T follicular helper cell (primary cell): Measurements from ENCODE around the gene PTCH1.

Source experiments
- DNase-seq: peaks from one replicate; pipeline ENCODE4 v3.0.0-alpha.2; 2020; ENCODE audit warnings: low read depth

PTCH1 gene

DNA sequence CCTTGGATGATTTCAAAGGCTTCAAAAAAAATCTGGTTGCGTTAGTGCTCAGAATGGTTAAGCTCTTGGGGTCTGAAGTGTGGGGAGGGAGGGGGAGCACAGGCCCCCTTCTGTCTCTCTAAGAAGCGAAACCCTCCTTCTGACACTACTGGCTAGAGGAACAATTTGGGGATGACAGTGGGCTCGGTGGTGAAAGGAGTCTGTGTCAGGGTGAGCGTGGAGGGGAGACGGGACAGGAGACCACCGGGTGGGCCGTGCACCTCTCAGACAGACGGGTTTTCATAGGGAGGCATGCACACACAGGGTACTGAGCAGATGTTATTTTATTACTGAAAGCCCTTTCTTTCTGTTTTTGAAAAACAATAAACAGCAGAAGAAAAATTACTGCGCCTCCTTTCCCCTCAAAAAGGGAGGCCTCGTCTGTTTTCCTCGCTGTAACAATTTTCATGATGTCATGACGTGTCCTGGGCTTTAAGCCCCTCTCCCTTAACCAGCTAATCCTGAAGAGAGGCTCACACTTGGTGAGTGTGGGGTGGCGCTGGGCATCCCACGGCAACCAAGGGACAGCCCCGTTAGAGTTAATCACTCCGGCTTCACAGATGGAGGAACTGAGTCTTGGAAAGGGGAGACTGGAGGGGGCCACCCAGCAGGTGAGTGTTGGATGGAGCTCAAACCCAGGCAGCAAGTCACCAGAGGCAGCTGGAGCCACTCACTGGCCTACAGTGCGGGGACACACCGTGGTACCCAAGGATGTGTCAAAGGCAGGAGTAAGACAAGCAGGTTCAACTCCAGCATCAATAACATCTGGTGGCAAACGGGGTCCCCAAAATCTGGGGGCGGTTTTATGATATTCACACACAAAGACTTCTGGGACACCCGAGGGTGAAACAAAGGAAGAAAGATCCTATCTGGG lies 53.4 kb downstream of the PTCH1 start:
- no peak for DNase-seq

DNA sequence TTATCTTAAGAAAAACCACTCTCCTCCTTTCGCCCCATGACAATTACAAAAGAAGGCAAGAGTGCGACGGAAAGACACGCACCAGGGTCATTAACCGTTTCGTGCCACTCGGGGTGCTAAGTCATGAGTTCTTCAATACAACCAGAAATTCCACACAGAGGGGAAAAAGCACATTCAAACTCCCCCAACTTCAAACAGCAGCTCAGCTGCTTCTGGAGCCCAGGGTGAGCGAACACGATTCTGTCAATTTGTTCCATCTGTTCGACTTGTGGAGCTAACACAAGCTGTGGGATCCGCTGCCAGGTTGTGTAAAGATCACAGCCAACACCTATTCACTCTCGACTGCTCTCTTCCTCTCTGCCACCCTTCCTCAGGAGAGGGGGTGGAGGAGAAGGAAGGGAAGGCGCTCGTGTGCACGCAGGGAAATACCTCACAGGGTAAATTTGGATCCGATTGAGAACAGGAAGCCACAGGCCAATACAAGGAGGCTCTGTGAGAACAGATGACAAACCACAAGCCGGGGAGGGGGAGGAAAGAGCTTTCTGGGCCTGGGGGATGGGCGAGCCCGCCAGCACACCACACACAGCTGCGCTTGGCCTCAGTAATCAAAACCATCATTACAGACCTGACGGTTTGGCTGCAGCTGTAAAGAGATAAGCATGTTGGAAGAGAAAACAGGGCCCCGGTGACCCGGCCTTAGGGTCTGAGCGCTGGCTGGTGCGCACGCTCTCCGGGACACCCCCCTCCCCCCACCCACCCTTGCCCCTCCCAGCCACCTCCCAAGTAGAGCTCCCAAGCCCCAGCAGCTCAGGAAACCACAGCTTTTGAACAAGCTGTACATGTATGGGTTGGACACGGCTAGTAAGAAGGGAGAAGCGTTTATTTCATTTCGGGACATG lies 54.3 kb downstream of the PTCH1 start:
- peak; percentile 62 for DNase-seq

DNA sequence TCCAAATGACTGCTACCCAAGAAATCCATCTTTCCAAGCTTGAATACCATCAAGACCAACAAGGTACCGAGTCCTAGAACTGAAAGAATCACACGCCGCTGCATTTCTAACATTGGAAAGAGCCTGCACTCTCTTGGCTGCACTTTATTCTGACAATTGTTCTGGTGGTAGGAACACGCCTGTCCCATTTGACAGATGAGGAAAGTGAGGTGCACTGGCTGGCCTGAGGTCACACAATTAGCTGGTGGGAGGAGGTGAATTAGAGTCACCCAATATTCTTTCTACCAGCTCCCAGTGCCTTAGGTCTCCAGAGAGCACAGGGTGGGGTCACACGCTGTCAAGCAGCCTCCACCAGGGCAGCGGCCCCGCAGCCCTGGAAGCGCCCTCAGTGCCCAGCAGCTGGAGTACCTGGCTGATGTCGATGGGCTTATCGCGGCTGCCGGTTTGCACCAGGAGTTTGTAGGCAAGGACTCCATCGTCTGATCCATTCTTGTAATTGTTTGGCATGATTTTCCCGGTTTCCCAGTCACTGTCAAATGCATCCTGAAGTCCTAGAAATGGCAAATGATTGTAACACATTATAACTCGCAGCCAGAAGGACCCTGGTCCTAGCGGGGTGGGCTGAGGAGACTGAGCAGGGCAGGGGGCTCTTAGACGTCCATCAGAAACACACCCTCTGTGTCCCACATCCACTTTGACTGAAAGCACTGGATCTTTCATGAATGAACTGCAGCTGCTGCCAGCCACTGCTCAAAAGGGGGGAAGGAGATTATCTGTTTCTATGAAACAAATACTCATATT lies 55.1 kb downstream of the PTCH1 start:
- no peak for DNase-seq

DNA sequence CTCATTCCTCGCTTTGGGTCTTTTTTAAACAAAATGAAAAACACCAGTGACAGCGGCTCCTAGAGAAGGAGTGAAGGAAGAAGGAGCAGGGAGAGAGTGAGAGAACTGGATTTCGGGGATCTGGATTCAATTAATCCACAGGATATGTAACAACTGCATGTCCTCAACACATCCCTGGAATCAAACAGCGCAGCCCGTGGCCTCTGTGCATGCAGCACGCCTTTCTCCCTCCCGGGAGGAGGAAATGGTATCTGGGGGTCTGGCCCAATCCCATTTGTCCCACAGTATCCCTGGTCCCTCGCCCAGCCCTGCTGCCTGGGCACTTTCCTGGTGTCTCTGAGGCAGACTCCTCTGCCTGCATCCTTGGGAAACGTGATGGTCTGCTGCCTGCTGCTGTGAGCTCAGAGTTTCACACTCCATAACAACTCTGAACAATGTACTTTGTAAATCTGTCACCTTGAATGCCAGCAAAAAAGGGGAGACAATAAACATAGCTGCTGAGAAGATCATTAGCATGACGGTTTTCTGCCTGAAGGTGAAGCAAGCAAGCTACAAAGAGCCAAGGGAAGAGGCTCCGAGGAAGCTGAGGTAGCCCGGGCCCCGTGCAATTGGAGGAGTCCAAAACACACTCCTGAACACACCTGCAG lies 56.1 kb downstream of the PTCH1 start:
- DNase-seq, result no peak

DNA sequence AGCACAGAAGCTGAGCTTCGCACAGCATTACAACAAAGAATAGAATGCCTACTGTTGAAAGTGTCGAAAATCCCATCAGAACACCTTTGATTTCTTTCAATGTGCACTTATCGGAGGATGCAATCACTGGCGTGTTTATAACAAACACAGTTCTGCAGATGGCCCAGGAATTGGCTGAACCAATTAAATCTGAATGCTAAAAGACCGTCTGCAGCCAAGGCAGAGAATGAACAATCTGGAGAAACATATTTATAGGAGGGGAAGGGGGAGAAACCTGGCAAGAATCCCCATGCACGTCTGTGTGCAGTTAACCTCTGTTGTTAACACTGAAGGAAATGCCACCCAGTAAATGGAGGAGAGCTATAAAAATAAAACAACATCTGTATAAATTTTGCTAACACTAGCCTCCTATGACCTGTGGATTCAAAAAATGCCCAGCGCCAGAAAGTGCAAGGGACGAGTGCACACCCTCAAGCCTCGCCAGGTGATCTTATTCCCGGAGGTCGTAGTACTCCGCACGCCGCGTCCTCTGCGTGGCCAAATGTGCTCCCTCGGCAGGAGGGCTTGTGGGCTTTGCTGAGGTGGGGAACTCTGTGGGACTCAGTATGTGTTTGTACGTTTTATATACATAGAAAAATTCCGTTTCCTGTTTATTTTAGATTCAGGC lies 56.8 kb downstream of the PTCH1 start:
- no peak for DNase-seq

DNA sequence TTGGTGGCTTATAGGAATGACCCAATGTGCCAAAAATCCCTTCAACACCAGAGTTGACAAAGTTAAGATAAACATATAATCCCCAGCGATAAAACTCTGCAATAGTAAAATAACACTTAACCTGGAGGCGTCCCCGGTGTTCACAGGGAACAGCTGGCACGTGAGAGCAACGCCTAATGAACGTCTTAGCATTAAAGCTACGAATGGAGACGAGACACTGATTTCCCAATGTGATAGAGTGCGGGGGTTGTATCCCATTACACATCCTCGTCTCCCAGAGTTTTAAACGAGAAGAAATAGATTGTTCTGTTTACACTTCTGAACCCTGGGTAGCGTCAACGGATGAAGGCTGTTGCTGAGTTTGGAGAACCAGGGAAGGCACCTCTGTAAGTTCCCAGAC lies 57.6 kb downstream of the PTCH1 start:
- no peak for DNase-seq

DNA sequence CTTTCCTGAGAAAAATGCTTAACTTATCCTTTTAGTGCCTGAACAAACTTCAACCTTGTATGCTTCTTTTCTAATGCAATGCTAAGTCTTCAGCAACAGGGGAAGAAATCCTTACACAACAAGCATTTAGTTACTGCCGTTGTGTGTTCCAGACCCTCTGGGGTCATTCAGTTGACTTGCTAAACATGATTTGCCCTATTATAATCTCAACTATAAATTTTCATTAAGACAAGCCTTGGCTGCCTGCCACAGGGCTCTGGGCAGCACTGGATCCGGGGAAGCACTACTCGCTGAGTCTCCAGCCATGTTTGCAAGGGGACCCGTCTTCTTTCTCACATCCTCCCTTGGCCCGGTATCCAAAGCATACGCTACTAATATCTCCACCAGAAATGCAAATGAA lies 58.1 kb downstream of the PTCH1 start:
- DNase-seq, result no peak

DNA sequence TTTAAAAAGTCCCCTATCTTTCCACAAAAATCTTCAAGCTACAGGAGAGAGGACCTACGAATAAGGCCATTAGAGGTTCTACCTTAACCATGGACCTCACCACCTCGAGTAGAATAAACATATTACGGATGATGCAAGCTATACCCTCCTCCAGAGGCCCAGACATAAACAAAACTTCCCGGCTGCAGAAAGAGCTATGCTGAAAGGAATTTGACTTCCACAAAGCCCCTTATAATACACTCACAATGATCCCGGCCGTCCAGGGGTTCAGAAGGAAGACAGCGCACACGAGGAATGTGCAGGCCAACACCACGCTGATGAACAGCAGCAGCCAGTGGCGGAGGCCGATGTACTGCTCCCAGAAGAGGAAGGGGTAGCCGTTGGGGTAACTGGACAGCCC lies 59.0 kb downstream of the PTCH1 start:
- no peak for DNase-seq

DNA sequence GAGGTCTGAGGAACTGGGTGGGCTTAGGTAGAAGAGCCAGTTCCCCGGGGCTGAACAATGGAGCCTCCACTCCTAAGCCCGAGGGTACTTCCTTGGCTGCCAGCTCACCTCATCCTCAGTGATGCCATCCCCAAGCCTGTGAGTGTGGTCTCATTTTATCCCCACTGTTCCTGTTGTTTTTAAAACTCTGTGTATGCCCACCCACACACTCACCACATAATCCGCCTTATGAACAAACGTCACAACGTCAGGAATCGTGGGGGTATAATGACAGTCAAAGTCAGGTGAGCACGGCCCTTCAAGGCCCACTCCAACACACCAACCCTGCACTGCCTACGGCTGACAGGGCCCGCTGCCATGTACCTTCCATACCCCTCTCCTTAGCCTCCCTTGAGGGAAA lies 61.1 kb downstream of the PTCH1 start:
- DNase-seq, result no peak

DNA sequence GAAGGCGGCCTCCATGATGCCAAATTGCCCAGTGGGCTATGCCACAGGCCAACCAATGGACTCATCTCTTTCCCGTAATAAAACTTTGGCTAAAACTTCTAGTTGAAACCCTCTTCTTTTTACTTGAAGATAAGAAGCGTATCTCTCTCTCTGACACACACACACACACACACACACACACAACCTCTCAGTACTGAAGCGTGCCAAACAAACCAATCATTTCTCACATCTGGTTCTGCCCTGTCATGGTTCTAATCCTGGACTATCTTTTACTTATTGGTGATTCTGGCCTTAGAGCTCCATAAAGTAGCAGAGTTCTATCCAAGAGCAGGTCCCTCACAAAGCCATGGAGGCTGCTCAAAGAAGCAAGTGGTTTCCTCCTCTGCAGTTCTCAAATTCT lies 64.6 kb downstream of the PTCH1 start:
- DNase-seq, result no peak

DNA sequence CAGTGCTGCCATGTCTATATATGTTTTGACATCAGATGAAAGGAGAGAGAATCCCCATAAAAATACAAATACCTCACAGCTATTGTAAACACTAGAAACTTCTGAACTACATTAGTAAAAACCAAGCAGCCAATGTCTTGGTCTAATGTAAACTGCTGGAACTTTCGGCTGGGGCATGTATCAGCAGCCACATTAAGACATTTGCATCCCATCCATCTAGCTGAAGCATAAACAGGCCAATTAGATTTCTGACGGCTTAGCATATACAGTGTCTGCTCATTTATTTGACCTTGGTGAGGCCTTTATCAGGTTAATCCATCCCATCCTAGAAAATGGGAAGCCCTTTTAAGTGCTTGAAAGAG lies 65.7 kb downstream of the PTCH1 start:
- DNase-seq, result no peak

DNA sequence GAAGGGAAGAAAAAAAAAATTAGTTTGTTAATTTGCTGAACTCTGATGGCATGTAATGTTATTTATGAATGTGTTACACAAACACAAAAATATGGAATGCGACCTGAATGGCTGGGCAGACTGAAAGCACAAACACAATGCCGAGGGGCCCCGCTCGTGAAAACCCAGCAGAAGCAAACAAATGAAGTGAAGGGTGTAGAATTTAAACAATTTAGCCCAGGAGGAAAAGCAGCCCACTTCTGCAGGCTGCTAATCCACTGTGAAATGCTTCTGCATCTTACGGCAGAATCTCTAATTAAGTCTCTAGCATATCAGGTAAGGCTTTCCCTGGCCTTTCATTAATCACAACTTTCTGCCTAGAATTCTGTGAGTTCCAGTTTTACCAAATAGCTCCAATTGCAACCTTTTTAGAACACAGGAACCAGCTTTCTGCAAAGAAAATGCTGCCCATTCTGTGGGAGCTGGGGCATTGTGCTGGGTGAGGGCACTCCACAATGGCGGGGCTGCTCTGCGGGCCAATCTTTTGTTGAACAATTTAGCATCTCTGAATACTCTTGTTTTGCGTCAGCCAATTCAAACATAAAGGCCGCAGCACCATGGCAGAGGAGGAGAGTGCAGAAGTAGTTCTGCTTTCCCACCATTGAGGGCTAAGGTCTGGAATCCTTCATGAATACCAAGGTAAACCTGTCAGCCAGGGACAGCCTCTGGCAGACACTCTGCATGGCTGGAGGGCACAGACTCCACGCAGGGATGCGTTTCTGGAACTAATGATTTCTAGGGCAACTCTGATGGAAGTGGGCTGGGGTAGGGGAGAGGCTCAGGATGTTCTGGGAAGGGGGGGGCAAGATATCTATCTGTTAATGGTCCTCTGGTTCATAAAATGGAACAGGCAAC lies 66.4 kb downstream of the PTCH1 start:
- no peak for DNase-seq

DNA sequence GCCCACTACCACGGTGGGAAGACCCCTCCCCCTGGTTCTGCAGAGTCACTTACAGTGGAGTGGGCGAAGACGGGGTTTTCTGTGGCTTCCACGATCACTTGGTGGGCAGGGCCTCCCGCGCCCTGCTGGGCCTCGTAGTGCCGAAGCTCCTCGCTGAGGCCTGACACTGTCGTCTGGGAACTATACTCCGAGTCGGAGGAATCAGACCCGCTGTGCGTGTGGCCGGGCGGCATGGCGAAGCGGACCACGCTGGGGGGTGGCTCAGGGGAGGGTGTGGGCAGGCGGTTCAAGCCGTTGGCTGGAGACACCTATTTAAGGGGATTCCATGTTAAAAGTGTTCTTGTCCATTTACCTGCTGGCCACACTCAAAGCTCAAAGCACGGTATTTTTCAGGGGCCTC lies 67.8 kb downstream of the PTCH1 start:
- no peak for DNase-seq

DNA sequence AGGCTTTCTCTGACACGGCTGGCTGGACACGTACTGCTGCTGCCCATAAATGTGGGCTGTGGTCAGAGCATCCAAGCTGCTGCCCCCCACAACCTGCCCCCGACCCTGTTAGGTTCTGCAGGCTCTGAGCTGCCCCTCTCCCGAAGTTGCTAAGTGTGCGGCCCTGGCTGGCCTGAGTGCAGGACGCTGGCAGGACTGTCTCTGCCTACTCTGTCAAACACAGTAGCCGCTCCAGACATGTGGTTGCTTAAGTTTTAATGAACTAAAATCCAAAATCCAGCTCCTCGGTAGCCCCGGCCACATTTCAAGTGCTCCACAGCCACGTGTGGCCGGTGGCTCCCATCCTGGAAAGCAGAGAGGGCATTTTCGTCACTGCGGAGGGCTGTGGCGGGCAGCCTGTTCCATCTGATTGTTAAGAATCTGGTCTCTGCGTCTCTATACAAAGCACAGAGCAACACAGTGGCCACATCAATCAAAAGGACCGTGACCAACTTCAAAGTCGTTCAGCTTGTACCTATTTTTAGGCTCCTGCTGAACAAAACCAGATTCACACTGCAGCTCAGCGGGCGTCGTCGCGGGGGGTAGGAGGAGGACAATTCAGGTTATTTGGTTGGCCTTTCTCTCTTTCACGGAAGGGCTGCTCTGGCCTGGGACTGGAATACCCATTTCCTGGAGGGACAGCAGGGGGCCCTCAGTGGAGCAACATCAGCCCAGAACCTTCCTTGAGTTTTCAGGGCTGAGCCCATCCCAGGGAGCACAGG lies 68.9 kb downstream of the PTCH1 start:
- DNase-seq, result no peak

DNA sequence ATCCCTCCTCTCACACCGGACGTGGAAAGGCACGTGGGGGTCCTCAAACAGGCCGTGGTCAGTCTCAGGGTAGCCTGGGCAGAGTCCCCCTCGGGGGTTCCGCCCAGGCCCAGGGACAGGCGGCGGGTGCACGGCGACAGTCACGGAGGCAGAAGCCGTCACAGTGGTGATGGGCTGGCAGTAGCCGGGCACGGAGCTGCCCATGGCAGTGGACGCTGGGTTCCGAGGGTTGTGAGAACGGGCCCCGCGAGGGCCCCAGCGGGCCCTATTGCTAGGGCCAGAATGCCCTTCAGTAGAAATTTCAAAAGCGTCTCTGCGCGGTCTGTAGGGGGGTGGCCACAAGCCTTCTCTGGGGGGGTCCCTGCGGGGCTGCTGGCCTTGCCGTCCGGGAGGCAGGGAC lies 69.8 kb downstream of the PTCH1 start:
- no peak for DNase-seq

DNA sequence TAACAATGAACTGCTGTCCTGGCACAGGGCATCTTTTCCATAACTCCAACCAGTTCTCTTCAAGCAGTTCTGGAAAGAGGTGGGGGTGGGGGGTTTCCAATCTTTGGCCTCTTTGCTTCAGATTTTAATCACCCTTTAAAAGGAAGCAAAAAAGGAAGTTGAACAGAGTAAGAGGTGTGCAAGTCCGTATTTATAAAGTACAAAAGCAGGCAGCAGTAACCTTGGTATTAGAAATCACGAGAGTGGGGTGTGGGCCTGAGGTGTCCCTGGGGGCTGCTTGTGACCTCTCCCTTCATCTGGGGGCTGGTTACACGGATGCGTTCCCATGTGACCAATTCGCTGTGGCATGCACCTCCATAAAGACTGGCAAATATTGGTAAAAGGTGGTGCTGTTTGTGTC lies 70.5 kb downstream of the PTCH1 start:
- no peak for DNase-seq

DNA sequence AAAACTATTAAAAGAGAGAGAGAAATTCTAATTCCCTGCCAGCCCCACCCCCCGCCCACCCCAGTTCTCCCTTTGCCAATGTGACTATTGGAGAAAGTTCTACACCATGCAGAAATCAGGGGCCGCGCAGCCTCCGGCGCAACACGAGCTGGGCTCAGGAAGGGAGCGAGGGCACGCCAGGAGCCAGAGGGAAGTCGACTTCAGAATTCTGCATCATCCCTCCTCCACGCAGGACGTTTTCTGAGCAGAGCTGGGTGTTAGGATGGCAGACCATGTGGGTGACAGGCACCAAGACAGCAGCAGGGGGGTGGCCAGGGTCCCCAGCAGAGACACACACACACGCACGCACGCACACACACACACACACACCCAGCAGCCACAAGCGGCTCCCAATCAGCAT lies 72.6 kb downstream of the PTCH1 start:
- no peak for DNase-seq

DNA sequence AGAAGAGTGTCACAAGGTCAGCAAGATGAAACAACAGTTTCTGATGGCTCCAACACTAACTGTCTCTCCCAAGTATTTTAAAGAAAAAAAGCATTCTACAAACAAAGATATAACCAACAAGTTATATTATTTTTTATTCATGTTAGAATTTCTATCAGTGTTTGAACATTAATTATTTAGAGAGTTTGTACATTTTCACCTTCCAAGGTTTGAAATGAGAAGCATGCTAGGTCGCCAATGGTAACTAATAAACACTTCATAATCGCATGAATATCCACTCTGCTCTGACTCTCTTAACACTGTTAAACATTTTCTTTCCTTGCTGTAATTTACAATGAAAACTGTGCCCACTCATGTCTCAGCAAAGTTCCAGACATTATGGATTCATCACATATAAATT lies 73.5 kb downstream of the PTCH1 start:
- DNase-seq, result no peak

DNA sequence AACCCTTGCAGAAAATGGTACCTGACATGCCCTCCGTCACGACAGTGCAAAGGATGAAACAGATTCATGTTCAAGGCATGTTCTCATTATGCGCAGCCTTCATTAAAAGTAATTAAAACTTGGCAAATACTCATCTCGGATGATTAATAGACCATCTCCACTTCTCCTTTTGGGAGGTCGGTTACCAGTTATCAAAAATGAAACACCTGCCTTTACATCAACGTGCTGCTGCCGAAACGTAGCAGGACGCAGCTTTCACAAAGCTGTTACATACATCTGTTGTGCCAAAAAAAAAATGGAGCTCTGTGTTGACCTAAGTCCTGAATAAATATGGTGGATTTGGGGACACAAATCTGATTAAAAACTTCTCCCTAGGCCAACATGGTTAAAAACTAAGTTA lies 75.7 kb downstream of the PTCH1 start:
- no peak for DNase-seq
